Hepatocyte (in vitro differentiated cells): ENCODE data around the gene WNT7A.

Experiments
- EZH2 ChIP-seq: fragments of 200-600 bp; sonication (generic); IDR thresholded peaks from 2 replicates; pipeline ENCODE4 v1.6.1; 2016; ENCODE audit warnings: antibody characterized with exemption, mild to moderate bottlenecking, borderline replicate concordance
- EZH2phosphoT487 ChIP-seq: fragments of 200-600 bp; sonication (generic); IDR thresholded peaks from one replicate; pipeline ENCODE4 v1.6.1; 2018; ENCODE audit warnings: antibody characterized with exemption, mild to moderate bottlenecking, low read depth, moderate library complexity; ENCODE audit not compliant: unreplicated experiment, severe bottlenecking
- TF ChIP-seq, protein P1 (sequence below): fragments of 200-600 bp; sonication (generic); IDR thresholded peaks from 2 replicates; pipeline ENCODE4 v1.5.1; 2016; ENCODE audit warnings: antibody characterized with exemption, mild to moderate bottlenecking; ENCODE audit not compliant: poor library complexity

GRCh38 chr3:13879102-13879945 is 547 bp downstream of the WNT7A start:
- TF ChIP-seq, protein P1, sequence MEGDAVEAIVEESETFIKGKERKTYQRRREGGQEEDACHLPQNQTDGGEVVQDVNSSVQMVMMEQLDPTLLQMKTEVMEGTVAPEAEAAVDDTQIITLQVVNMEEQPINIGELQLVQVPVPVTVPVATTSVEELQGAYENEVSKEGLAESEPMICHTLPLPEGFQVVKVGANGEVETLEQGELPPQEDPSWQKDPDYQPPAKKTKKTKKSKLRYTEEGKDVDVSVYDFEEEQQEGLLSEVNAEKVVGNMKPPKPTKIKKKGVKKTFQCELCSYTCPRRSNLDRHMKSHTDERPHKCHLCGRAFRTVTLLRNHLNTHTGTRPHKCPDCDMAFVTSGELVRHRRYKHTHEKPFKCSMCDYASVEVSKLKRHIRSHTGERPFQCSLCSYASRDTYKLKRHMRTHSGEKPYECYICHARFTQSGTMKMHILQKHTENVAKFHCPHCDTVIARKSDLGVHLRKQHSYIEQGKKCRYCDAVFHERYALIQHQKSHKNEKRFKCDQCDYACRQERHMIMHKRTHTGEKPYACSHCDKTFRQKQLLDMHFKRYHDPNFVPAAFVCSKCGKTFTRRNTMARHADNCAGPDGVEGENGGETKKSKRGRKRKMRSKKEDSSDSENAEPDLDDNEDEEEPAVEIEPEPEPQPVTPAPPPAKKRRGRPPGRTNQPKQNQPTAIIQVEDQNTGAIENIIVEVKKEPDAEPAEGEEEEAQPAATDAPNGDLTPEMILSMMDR: no peak
- peak; percentile 80 for TF ChIP-seq EZH2
- TF ChIP-seq EZH2phosphoT487: no peak
